AG04449 (cell line): ENCODE results near the gene MOCS2.

Experiments used
- CTCF ChIA-PET: fragments of 350-600 bp; formaldehyde crosslinking; extraction: SDS; loops from one replicate; lab custom pipeline; 2021; ENCODE audit warnings: antibody characterized with exemption; lab: Yijun Ruan, JAX
- POLR2A ChIA-PET: fragments of 400-600, 350-600 bp; formaldehyde crosslinking; extraction: SDS; loops from one replicate; lab custom pipeline; 2020; ENCODE audit warnings: antibody characterized with exemption, inconsistent platforms; lab: Yijun Ruan, JAX
- DNase-seq: peaks from one replicate; pipeline ENCODE4 v3.0.0-alpha.2; 2010; ENCODE audit warnings: low read depth, low spot score
- H3K4me3 ChIP-seq: 2 replicates; pipeline ENCODE4 v1.5.1; 2011; ENCODE audit warnings: low read depth, mild to moderate bottlenecking, control low read depth, low read length
- TF ChIP-seq, protein P1 (sequence below): IDR thresholded peaks from one replicate; pipeline ENCODE4 v1.5.1; 2011; ENCODE audit warnings: mild to moderate bottlenecking, moderate library complexity, low read length, control low read depth, inconsistent platforms; ENCODE audit not compliant: insufficient read depth; ENCODE audit errors: missing control alignments

Gene MOCS2

DNA sequence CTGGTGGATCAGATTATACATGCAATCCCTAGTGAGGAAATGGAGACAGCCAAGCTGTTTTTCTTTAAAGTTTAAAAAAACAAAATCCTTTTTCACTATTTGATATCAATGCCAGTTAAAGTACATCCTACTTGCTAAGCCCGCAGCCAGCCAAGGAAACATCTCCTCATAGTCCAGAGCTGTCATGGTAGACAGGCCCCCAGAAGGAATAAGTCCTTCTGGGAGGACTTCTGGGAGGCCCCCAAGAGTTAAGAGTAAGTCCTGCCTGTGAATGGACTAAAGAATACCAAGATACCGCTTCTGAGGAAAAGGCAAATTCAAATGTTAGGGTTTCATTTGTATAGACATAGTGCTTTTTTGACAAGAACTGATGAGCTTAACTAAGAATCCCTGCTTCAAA, 38.3 kb downstream of the MOCS2 start:
- DNase-seq, result no peak
- CTCF ChIA-PET, result interaction anchor here (0.9 to 2.2 kb wide), 3 partner anchors 13 to 122 kb away, joined by 3 to 17 read pairs (median 3); no protein-coding TSS in a partner anchor
- TF ChIP-seq, protein P1, sequence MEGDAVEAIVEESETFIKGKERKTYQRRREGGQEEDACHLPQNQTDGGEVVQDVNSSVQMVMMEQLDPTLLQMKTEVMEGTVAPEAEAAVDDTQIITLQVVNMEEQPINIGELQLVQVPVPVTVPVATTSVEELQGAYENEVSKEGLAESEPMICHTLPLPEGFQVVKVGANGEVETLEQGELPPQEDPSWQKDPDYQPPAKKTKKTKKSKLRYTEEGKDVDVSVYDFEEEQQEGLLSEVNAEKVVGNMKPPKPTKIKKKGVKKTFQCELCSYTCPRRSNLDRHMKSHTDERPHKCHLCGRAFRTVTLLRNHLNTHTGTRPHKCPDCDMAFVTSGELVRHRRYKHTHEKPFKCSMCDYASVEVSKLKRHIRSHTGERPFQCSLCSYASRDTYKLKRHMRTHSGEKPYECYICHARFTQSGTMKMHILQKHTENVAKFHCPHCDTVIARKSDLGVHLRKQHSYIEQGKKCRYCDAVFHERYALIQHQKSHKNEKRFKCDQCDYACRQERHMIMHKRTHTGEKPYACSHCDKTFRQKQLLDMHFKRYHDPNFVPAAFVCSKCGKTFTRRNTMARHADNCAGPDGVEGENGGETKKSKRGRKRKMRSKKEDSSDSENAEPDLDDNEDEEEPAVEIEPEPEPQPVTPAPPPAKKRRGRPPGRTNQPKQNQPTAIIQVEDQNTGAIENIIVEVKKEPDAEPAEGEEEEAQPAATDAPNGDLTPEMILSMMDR, result no peak
- H3K4me3 ChIP-seq, result no peak overlapping the region
- POLR2A ChIA-PET, result no interaction called here

DNA sequence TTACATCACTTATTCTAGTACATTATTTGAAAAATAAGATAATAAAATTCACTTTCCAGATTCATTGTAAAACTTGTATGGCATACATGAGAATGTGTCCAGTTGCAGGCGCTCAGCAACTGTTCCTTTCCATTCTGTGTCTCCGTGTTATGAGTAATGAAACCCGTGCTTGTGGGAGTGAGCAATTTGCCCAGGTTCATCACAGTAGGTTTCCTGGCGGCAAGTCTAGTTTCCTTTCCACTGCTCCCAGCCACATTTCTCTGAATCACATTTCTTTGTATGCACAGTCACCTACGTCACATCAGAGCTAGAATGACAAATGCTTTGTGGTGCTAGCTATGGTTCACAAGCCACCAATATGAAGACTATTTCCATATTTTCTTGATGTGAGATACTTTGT, 39.9 kb downstream of the MOCS2 start:
- CTCF ChIA-PET, result interaction anchor here (0.7 to 2.0 kb wide), 6 partner anchors 23 to 132 kb away, joined by 3 to 6 read pairs (median 4); no protein-coding TSS in a partner anchor
- TF ChIP-seq, protein P1, result no peak
- no peak for DNase-seq
- H3K4me3 ChIP-seq, result no peak overlapping the region
- POLR2A ChIA-PET, result no interaction called here

- CTCF ChIA-PET, result interaction anchor here (1.0 to 2.0 kb wide), 4 partner anchors 27 to 119 kb away, joined by 4 to 8 read pairs (median 5); no protein-coding TSS in a partner anchor
- POLR2A ChIA-PET, result no interaction called here
Observed at GRCh38 chr5:53068291-53068836, 41.2 kb downstream of the MOCS2 start.

DNA sequence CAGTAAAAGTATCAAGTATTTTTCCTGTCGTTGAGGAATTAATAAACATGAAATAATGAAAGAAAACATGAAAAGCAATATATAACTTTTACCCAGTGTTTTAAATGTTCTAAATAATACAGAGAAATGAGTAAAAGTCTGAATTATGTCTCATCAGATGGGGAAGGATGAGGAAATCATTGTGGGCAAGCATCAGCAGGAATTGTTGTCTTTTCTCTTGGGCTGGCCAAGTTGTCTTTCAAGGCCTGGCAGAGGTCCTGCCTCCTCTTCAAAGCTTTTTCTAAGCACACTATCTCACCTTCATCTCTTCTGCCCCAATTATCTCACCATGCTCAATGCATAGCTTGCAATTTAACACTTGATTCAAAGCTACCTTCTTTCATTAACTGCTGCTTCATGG, 41.9 kb downstream of the MOCS2 start:
- H3K4me3 ChIP-seq, result no peak overlapping the region
- POLR2A ChIA-PET, result no interaction called here
- TF ChIP-seq, protein P1, result no peak
- DNase-seq, result no peak
- CTCF ChIA-PET, result interaction anchor here (1.0 to 1.2 kb wide), 2 partner anchors 28 to 119 kb away, joined by 4 to 8 read pairs; no protein-coding TSS in a partner anchor

More at GRCh38 chr5:53068291-53068836, 41.2 kb downstream of the MOCS2 start:
- TF ChIP-seq, protein P1, result no peak
- H3K4me3 ChIP-seq, result no peak overlapping the region
- DNase-seq, result no peak

DNA sequence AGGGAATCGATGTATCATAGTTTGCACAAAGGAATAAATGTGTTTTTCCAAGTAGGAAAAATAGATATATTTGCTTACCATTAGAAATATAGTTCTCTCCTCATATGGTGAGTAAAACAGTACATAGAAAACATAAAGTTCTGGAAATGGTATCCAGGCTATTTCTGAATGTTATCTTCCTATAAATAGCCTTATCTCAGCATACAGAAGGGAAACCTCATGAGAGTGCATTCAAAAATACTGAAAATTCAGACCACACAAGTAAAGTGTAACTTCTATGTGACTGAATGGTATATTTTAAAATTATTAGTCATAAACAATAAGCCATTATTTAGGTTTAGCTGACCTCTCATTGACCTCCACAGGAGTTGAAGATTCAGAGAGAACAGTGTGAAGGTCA, 43.5 kb downstream of the MOCS2 start:
- ChIA-PET POLR2A (no interaction called here), CTCF (interaction anchor here (0.9 kb wide), 1 partner anchor 117 kb away, joined by 3 read pairs; no protein-coding TSS in a partner anchor)
- no peak for DNase-seq
- TF ChIP-seq, protein P1, result no peak
- H3K4me3 ChIP-seq, result no peak overlapping the region

DNA sequence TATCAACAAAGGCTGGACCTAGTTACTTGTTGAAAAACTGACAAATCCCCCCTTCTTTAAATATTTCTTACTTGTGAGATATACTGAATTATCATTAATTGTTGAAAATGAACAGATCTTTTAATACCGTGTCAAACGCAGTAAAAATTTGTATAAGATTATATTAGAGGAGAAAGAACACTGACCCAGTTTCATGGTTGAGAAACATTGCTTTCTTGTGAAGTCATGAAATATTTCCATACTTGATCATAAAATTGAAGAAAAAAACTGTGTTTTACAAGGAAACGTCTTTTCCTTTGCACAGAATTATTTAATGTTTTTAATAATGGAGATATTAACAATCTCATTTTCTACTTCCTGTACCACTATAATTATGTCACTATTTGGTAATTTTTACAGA, 45.8 kb downstream of the MOCS2 start:
- TF ChIP-seq, protein P1, result no peak
- ChIA-PET POLR2A (no interaction called here), CTCF (no interaction called here)
- H3K4me3 ChIP-seq, result no peak overlapping the region
- no peak for DNase-seq
